GM21528 (cell line): Measurements from ENCODE around the gene SLC2A6.

ENCODE experiments used
- ATAC-seq: cut with Tn5 transposase; IDR thresholded peaks from one replicate; pipeline ENCODE4 v1.9.1; 2021; ENCODE audit warnings: mild to moderate bottlenecking, moderate library complexity; ENCODE audit not compliant: unreplicated experiment, low FRiP score

The SLC2A6 gene

GRCh38 chr9:133484671-133485437 lies 6.0 kb upstream of the SLC2A6 start:
- no peak for ATAC-seq

GRCh38 chr9:133483611-133484010 lies 4.7 kb upstream of the SLC2A6 start:
- no peak for ATAC-seq

GRCh38 chr9:133477992-133478850 lies 678 bp downstream of the SLC2A6 start:
- ATAC-seq = peak; percentile 41

- ATAC-seq = no peak
These were observed 1.4 kb downstream of the SLC2A6 start for GRCh38 chr9:133477461-133477860.

- no peak for ATAC-seq
These were observed 2.0 kb downstream of the SLC2A6 start for GRCh38 chr9:133476941-133477340.

DNA sequence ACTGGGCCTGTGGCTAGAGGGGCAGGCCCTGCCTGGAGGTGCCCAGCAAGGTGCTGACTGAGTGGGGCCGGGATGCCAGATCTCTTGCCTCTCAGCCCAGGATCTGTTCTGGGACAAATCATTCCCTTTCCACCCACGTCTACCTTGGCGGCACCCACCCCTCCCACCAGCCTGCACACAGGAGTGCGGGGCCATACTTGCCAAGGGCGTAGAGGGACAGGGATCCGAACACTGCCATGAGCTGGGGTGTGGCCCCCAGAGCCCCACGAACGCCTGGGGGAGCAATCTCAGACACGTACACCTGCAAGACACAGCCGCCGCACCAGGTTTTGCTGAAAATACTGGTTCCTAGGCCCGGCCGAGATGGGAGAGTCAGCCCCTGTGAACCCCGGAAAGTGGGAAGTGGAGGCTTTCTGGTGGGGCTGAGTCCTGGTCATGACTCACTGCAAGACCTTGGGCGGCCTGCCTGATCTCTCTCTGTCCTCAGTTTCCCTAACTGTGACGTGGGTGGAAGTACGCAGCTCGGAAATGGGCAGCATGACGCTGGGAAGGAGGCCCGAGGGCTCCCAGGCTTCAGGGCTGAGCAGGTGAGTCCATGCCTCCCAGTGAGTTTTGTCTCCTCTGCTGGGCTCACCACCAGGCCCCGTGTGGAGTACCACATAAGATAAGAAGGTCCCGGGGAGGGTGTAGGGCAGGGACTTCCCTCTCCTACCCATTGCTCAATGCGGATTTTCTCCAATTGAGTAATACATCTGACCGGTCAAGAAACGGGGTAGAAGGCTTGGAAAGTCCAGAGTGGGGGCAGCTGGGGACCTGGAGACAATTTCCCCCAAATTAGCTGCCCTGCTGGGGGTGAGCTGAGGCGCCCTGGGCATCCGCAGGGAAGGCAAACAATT lies 2.6 kb downstream of the SLC2A6 start:
- ATAC-seq = no peak

- no peak for ATAC-seq
These were observed 3.4 kb downstream of the SLC2A6 start for GRCh38 chr9:133475292-133476012.

DNA sequence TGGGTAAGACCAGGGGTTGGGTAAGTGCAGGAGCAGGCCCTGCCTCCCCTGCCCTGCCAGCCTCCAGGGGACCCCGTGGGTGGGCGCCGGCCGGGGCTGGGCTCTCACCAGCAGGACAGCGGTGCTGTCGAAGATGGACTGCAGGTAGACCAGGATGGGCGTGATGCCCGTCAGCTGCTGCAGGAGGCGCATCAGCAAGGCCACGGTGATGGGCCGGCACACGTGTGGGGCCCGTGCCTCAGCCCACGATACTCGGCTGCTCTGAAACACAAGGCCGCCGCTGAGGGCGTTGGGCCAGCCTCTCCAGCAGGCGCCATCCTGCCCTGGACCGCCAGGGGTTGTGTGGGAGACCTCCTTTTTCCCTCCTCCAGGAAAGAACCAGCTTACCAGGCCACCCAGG lies 4.0 kb downstream of the SLC2A6 start:
- no peak for ATAC-seq

DNA sequence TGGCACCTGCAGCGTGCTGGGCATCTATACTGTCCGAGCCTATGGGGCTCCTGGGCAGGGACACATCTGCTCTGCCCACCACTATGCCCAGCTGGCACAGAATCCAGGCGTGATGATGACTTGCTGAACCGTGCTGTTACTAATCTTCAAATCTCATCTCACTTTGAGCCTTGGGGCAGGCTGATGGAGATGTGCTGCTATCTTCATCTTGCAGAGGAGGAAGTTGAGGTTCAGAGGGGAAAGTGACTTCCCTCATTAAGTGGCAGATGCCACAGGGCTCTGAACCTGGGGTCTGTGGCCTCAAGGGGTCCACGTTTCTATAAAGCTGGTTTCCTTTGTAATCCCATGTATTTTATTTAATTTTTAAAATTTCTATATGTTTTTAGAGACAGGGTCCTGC lies 4.7 kb downstream of the SLC2A6 start:
- no peak for ATAC-seq

DNA sequence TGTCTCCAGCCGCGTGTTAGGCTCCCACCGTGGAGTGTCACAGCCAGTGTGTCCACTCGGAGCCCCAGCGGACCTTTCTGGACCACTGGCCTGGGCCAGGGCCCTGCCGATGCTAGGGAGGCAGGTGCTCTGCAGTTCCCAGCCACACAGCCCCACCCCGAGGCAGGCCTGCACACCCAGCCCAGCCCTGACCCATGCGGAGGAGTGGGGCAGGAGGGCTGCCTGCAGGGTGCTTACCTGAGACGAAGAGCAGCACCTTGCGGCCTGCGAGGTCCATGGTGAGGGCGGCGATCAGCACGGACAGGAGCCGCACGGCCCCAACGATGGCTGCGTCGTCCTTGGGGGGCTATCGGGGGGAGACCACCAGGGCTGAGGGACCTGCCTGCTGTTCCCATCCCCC lies 5.2 kb downstream of the SLC2A6 start:
- no peak for ATAC-seq

DNA sequence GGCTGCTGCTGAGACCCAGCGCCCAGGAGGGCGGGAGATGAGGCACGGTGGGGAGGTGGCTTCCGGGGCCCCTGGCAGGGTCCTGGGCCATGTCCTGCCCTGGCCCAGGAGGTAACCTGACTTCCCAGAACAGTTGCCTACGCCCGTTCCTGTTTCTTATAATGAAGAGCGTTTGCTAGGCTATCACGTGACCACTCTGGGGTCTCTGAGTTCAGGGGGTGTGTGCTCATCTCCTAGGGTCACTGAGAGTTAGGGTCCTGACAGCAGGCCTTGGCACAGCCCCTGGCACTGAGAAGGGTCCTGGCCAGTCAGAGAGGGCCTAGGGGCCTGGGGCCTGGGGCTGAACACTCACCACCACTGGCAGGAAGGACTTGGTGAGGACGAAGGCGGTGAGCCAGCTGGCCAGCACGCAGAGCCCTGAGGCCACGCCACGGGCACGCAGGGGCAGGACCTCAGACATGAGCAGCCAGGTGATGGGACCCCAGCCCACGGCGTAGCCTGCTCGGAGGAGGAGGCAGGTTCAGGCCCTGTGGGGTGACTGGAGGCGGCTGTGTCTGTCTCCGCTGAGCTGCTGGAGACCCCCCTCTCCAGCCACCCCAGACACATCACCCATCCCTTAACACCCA lies 6.0 kb downstream of the SLC2A6 start:
- ATAC-seq = no peak

- ATAC-seq = no peak
These were observed 6.6 kb downstream of the SLC2A6 start for GRCh38 chr9:133472277-133472645.

GRCh38 chr9:133471551-133472276 lies 7.2 kb downstream of the SLC2A6 start:
- ATAC-seq = no peak

DNA sequence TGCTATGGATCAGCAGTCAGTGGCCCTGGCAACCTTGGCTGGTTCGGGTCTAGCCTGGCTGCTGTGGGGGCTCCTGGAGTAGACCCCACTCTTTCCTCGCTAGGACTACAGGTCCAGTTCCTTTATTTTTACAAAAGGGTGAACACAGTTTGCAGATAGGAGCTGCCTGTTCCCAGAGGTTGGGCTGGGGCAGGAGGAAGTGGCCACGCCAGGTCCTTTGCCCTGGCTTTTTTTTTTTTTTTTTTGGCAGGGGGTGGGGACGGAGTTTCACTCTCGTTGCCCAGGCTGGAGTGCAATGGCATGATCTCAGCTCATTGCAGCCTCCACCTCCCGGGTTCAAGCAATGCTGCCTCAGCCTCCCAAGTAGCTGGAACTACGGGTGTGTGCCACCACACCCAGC lies 7.9 kb downstream of the SLC2A6 start:
- no peak for ATAC-seq

DNA sequence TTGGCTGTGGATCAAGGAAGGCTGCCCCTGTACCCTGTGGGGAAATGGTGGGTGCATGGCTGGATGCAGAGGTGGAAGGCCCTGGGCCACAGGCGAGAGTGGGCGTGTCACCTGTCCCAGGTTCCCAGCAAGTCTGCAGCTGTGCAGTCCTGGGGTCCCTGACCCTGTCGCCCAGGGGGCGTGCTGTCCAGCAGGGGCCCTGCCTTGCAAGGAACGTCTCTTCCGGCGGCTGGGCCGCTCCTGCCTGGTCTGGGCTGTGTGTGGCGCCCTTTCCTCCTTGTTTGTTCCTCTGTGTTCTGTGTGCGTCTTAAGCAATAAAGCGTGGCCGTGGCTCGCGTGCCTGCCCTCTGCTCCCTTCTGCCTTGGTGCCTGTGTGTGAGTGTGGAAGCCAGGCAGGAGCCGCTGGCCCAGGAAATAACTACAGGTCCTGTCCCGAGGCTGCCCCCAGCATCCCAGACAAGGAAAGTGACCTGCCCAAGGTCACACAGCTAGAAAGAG lies 8.4 kb downstream of the SLC2A6 start:
- no peak for ATAC-seq

- ATAC-seq = no peak
These were observed 10.0 kb downstream of the SLC2A6 start for GRCh38 chr9:133468777-133469421.

DNA sequence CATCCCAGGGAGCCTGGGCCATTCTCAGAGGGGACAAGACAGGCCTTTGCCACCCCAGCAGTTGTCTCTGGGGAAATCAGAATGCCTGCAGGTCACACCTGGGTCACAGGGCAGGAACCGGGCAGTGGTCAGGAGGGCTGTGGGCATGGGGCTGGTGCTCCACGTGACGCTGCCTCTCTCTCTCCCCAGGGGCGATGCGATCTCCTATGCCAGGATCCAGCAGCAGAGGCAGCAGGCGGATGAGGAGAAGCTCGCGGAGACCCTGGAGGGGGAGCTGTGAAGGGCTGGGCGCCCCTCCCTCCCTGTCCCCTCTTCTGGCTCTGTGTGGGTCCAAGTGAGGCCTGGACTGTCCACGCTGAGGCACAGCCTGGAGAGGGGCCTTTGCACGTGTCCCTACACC lies 10.5 kb downstream of the SLC2A6 start:
- no peak for ATAC-seq

- no peak for ATAC-seq
These were observed 11.8 kb downstream of the SLC2A6 start for GRCh38 chr9:133467101-133467500.
